GM18520 (cell line): Measurements from ENCODE around the gene DNAH11.
"Not testable (repeated sequence)": the region's sequence is repeated elsewhere in the genome, so short reads cannot be mapped to it uniquely, and the experiment has no call there.

Experiments
- ATAC-seq: cut with Tn5 transposase; IDR thresholded peaks from one replicate; pipeline ENCODE4 v1.9.1; 2021; ENCODE audit not compliant: unreplicated experiment

Gene DNAH11

GRCh38 chr7:21617513-21617912 lies 74.7 kb downstream of the DNAH11 start:
- no peak for ATAC-seq

- no peak for ATAC-seq
Observed at GRCh38 chr7:21617916-21618390, 75.1 kb downstream of the DNAH11 start.

DNA sequence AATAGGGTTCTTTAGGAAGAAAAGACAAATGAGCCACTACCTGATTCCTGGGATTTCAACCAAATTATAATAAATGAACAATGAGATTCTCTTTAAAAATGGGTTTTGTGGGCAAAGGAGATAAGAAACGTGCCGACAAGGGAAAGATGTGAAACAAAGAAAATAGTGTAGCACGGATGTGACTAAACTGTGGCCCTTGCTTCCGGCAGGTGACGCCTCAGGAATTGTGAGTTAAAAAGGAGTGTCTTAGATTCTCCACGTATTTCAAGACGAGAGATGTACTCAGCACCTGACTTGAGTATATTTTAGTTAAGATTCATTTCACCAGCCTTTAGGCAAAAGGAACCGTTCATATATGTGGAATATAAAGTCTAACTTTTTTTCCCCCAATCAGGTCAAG lies 75.9 kb downstream of the DNAH11 start:
- no peak for ATAC-seq

DNA sequence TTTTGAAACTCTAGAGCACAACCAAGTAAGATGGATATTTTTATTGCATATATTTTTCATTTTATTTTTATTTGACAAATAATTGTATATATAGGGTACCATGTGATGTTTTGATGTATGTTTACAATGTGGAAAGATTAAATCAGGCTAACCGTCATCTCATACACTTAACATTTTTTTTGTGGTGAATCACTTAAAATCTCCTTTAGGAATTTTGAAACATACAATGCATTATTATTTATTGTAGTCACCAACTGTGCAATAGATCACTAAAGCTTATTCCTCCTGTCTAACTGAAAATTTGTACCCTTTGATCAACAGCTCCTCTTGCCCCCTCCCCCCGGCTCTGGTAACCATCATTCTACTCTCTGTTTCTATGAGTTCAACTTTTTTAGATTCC lies 77.2 kb downstream of the DNAH11 start:
- no peak for ATAC-seq

GRCh38 chr7:21624320-21624719 lies 81.5 kb downstream of the DNAH11 start:
- no peak for ATAC-seq

DNA sequence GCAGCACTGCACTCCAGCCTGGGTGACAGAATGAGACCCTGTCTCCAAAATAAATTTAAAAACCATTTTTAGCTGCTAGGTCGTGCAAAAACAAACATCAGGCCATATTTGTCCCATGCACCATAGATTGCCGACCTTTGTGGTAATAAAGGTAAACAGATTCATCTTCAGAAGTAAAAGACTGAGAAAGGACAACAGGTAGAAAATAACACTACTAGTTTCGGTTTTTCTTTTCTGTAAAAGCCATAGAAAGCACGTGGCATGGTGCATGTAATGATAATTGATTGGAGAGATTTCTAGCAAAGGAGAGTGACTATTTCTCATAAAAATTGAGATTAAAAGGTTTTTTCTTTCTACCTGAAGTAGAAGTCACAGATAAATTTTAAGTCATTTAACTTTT lies 93.9 kb downstream of the DNAH11 start:
- ATAC-seq = no peak

GRCh38 chr7:21639206-21639868 lies 96.5 kb downstream of the DNAH11 start:
- ATAC-seq = no peak

GRCh38 chr7:21640105-21640504 lies 97.3 kb downstream of the DNAH11 start:
- ATAC-seq = no peak

DNA sequence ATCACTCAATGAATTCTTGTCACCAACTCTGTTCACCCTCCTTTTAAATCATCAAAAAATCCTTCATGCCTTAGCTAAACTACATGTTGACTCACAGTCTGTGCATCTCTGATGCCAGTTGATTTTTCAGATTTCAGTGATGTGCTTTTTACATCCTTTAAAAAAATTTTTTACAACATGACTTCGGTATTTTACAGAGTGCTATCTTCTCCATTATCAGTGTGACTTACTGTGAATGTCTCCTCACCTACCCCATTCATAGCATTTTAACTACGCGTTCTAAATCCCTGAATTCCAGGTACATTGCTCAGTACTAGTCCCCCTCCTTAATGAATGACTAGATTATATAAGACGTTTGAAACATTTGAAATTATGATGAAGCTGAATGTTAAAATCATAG lies 98.7 kb downstream of the DNAH11 start:
- ATAC-seq = no peak

DNA sequence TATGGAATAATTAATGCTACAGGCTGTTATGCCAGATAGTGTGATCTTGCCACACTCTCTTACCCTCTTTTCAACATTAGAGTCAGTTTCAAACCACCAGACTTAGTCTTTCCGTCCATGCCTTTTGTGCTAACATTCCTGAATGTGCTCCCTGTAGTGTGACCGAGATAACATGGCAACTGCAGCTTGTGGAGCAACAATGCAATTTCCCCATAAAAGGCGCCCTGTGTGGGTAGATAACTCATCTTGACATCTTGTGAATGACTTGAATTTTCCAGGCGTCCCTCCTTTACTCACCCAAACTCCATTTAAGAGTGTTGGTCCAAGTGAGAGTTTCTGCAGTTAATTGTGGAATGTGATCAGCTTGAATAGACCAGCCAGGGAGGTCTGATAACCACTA lies 99.6 kb downstream of the DNAH11 start:
- ATAC-seq = no peak

- no peak for ATAC-seq
Observed at GRCh38 chr7:21651697-21652096, 108.9 kb downstream of the DNAH11 start.

DNA sequence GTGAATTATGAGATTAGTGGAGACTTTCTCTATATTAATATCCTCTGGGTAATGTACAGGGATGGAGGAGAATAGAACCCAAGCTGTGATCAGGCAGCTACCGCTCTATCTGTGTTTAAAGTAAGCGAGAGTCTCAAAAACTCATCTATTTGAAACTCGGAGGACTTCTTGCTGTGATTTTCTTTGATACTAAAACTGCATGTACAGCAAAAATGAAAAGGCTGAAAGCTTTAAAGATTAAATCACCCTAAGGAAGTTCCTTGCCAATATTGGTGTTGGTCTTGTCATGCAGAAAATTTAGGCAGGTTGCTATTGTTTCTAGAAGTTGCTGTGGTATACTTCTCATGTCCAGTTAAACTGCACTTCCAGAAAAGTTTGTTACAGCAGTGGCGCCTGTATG lies 110.8 kb downstream of the DNAH11 start:
- no peak for ATAC-seq

DNA sequence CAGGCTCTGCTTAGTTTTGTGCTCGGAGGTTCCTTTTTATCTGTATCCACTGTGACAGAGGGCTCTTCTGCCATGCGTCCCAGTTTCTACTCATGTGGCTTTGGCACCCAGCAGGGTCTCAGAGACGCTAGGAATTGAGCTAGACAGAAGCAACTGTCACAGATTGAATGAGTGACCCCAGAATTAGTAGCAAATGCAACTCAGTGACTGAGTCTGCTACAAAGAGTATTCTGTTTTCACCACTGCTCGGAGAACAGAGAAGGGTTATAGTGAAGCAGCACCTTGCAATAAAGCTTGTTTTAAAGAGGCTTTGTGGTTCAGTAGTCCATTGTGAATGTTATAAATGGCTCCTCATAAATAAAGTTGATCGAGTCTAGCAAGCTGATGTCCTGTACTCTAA lies 113.2 kb downstream of the DNAH11 start:
- no peak for ATAC-seq

GRCh38 chr7:21656796-21657195 lies 114.0 kb downstream of the DNAH11 start:
- no peak for ATAC-seq

DNA sequence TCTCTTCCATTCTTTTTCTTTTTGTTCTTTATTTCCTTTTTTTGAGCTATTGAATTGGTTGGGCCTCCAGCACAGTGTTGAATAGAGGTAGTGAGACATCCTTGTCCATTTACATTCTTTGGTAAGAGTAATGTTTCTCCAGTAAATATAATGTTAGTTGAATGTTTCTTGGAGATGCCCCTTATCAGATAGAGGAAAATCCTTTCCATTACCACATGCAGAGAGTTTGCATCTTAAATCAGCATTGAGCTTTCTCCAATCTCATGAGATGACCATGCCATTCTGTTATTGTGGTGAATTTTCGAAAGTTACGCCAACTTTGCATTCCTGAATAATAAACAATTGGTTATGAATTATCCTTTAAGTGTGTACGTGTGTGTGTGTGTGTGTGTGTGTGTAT lies 127.7 kb downstream of the DNAH11 start:
- ATAC-seq = no peak

DNA sequence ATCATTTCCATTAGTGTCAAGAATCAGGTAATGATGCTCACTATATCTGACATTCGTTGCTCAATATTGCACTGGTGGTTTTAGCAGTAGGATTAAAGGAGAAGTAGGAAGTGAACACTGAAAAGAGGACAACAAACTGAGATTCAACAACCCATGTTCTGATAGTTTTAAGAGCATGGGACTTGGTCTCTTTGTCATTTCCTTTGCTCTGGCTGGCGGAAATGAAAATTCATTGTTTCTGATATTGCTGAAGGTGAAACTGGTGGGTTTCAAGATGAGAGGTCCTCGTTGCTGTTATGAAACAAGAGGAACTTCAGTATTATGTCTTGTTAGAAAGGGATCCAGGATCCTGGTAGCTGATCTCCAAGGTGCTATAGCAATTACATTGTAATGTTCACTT lies 129.0 kb downstream of the DNAH11 start:
- ATAC-seq = no peak

DNA sequence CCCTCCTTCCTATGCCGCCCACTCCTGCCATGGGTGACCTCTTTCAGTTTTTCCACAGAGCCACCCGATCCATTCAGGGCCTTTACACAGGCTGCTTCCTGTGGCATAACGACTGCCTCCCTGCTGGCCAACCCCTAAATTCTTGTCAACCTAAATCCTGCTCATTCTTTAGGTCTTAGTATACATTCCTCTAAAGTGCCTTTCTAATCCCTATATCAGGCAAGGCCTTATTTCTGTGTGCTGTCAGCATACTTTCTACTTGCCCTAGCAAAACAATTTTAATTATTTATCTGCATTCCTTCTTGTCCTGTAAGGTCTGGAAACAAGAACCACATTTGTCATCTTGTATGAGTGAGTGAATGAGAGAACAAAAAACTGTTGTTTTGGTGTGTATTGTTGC lies 132.4 kb downstream of the DNAH11 start:
- no peak for ATAC-seq

DNA sequence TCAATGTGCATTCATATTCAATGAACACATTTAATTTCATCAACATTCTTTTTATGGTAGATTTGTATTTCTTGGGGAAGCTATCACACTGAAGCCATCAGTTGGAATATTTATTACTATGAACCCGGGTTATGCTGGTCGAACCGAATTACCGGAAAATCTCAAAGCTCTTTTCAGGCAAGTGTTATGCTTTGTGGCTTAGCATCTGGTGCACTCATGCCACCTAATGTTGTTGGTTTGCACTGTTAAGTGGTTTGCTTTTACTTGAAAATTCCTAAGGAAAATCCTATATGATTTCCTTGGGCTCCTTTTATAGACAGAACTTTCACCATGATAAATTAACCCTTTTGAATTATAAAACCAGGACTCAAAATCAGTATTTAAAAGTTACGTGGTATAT lies 147.9 kb downstream of the DNAH11 start:
- ATAC-seq = no peak

DNA sequence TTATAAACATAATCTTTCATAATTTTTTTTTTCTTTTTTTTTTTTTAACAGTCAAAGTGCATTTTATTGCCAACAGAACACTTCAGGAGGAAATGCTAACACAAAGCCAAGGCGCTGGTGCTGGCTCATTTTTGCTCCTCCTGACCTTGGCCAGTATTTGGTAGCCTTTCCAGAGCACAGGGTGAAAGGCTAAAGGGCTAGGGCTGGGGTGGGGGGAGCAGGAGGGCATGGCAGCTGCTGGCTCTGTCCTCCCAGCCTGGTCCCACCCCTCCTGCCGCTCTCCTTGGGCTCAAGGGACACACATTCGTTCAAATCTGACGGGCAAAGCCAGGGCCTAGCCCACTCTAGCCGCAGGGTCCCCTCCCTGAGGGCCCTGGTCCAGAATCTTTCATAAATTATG lies 148.3 kb downstream of the DNAH11 start:
- not testable (repeated sequence) for ATAC-seq

GRCh38 chr7:21700587-21700986 lies 157.7 kb downstream of the DNAH11 start:
- ATAC-seq = not testable (repeated sequence)

DNA sequence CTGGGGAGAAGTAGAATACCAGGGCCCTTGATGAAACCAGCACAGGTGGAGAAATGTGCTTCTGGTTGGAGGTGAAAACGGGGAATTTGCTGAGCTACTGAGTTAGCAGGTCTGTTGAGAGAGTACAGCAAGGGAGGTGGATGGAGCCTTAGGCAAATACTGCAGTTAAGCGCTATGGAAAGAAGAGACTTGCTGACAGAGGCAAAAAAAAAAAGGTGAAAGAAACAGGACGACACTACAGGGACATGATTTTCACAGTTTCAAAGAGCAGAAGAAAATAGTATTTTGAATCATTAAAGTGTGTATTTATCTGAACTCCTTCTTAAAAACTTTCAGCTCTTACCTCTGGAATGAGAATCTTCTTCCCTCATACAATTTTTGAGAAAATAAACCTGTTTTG lies 159.5 kb downstream of the DNAH11 start:
- no peak for ATAC-seq

GRCh38 chr7:21704359-21704758 lies 161.5 kb downstream of the DNAH11 start:
- ATAC-seq = no peak

DNA sequence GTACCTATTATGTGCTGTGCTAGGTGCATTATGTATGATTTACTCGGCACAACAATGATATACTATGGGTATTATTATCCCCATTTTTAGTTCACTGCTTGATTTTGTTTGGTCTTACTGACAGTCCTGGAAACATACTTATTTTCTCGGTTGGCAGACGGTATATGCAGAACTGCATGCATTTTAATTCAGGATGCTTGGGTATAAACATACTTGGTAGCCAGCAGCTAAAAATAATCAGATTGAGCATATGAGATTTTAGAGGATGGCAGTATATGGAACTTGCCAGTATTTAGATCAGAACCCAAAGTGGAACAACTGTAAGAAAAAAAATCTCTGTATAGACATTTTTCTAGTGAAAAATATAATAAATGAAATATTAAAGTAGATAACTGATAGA lies 163.3 kb downstream of the DNAH11 start:
- ATAC-seq = no peak
